Activated CD4-positive, CD25-positive, alpha-beta regulatory T cell (primary cell): ENCODE measurements around the gene USP12.
"Not testable (repeated sequence)": the region's sequence is repeated elsewhere in the genome, so short reads cannot be mapped to it uniquely, and the experiment has no call there.

ENCODE experiments used
- DNase-seq, 4 experiments: peaks; one replicate each; lab custom pipeline; 2025; lab: John Stamatoyannopoulos, UW

The USP12 gene

GRCh38 chr13:27171244-27171826, at the start of gene USP12:
Gene USP12, minus strand, starts transcription at chr13:27171811. Its CDS starts 172 bp downstream, at chr13:27171639.
- DNase-seq: peak in 3 of 4 experiments; percentile 47 to 65 (median 58)

DNA sequence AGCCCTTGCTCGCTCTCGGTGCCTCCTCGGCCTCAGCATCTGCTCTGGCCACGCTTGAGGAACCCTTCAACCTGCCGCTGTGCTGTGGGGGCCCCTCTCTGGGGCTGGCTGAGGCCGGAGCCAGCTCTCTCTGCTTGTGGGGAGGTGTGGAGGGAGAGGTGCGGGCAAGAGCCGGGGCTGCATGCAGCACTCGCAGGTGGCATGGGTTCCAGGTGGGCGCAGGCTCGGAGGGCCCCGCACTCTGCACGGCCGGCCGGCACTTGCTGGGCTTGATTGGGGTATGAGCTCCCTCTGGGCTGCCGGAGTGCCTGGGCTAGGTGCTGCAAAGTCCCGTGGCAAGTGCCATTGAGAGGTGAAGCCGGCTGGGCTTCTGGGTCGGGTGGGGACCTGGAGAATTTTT, 48.0 kb upstream of the USP12 start:
- DNase-seq: no peak

DNA sequence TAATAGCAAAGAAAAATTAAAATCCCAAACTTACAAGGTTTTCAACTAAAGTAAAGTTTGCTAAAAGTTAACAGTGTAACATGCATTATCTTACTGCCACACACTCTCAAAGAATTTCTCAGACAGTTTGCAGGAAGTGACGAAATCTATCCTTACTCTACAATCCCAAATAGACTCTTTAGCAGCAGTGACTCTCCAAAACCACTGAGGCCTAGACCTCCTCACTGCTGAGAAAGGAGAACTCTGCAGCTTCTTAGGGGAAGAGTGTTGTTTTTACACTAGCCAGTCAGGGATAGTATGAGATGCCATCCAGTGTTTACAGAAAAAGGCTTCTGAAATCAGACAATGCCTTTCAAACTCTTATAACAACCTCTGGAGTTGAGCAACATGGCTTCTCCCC, 47.2 kb upstream of the USP12 start:
- DNase-seq: not testable (repeated sequence)

DNA sequence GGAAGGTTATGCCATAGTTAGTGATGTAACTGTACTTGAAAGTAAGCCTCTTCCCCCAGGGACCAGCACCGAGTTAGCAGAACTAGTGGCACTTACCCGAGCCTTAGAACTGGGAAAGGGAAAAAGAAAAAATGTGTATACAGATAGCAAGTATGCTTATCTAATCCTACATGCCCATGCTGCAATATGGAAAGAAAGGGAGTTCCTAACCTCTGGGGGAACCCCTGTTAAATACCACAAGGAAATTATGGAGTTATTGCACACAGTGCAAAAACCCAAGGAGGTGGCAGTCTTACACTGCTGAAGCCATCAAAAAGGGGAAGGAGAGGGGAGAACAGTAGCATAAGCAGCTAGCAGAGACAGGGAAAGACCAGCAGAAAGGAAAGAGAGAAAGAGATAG, 46.2 kb upstream of the USP12 start:
- not testable (repeated sequence) for DNase-seq

- DNase-seq: not testable (repeated sequence)
Measured at GRCh38 chr13:27213386-27213785, 41.8 kb upstream of the USP12 start.

DNA sequence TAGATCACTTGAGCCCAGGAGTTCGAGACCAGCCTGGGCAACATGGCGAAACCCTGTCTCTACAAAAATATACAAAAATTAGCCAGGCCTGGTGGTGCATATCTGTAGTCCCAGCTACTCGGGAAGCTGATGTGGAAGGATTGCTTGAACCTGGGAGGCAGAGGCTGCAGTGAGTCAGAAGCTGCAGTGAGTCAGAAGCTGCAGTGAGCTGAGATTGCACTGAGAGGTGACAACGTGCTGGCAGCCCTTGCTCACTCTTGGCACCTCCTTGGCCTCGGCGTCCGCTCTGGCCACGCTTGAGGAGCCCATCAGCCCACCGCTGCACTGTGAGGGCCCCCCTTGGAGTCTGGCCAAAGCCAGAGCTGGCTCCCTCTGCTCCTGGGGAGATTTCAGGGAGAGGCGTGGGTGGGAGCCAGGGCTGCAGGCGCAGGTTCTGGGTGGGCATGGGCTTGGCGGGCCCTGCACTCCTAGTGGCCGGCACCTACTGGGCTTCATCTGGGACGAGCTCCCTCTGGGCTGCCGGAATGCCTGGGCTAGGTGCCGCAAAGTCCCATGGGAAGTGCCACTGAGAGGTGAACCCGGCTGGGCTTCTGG, 40.3 kb upstream of the USP12 start:
- DNase-seq: no peak

GRCh38 chr13:27211271-27211670, 39.7 kb upstream of the USP12 start:
- no peak for DNase-seq

- no peak for DNase-seq
Measured at GRCh38 chr13:27208514-27208913, 36.9 kb upstream of the USP12 start.

DNA sequence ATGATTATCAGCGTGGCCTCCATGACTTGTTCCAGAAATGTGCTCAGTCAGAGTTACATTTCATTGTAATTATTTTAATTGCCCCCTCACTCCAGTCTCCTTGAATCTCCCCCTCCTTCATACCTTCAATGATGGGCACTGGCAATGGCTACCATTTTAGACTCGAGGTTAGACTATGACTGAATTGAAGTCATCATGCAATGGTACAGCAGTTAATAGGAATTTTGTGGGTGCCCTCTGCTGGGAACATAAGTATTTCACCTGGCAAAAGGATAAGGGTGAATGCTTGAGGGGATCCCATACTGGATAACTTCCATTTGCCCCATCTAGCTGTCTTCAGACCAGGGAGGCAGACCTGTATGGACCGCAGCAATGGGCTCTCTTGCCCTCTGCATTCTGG, 32.2 kb upstream of the USP12 start:
- no peak for DNase-seq

- no peak for DNase-seq
Measured at GRCh38 chr13:27203186-27203585, 31.6 kb upstream of the USP12 start.

- no peak for DNase-seq
Measured at GRCh38 chr13:27201661-27202060, 30.1 kb upstream of the USP12 start.

GRCh38 chr13:27200413-27201070, 28.9 kb upstream of the USP12 start:
- no peak for DNase-seq

GRCh38 chr13:27199696-27200095, 28.1 kb upstream of the USP12 start:
- DNase-seq: no peak

DNA sequence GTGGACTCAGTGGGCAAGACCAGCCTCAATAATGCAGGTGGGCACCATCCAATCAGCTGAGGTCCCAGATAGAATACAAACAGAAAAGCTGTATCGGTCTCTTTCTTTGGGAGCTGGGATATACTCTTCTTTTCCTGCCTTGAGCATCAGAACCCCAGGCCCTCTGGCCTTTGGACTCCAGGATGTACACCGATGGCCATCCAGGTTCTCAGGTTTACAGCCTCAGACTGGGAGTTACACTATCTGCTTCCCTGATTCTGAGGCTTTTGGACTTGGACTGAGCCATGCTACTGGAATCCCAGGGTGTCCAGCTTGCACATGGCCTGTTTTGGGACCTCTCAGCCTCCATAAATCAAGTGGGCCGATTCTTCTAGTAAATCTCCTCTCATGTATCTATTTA, 27.6 kb upstream of the USP12 start:
- DNase-seq: no peak

DNA sequence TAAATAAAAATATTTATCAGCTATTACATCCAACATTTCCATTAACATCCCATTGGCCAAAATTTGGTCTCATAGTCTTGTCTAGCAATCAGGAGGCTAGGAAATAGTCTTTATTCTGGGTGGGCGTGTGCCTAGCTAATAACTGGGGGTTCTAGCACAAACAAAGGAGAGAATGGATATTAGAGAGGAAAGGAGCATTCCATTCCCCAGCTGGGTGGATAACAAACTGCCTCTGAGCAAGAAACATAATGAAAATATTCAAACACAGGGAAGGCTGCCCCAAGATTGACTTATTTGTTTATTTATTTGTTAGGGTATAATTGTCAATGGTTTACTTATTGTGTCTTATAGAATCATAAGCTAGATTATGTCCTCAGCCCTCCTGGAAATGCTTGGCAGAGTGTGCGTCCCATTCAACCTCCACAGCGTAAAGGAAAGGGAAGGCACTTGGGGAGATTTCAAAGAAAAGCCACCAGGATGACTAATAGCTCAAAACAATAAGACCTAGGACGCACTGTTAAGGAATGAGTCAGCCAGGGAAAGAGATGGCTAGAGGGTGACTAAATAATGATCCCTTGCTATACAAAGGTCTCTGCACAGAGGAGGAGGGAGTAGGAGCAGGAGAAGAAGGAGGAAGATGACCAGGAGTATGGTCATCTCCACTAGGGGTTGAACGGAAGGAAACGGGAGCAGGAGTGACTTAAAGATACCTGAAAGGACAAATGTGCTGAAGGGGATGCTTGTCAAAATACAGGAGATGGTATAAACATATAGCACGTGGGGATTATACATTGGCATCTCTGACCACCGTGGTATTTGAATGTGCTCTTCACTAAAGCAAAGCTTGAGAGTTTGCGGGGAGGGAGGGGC, 23.5 kb upstream of the USP12 start:
- no peak for DNase-seq

- DNase-seq: no peak
Measured at GRCh38 chr13:27194209-27194608, 22.6 kb upstream of the USP12 start.

GRCh38 chr13:27193496-27193895, 21.9 kb upstream of the USP12 start:
- no peak for DNase-seq

DNA sequence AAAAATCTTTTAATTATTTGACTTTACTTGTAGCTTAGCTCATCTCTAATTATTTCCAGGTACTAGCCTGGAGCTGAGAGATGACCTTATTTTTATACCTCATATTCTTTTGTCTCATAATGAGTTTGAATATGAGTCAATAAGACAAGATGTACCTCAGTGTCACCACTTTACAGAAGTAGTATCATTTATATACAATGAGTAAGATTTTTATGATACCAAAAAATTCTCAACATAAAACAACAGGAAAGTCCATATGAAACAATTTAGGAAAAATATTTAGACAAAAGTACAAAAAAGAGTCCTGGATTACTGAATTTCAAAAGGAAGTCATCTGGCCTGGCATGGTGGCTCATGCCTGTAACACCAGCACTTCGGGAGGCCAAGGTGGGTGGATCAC, 21.4 kb upstream of the USP12 start:
- DNase-seq: no peak

GRCh38 chr13:27192367-27192766, 20.8 kb upstream of the USP12 start:
- DNase-seq: not testable (repeated sequence)

GRCh38 chr13:27189192-27189591, 17.6 kb upstream of the USP12 start:
- no peak for DNase-seq

DNA sequence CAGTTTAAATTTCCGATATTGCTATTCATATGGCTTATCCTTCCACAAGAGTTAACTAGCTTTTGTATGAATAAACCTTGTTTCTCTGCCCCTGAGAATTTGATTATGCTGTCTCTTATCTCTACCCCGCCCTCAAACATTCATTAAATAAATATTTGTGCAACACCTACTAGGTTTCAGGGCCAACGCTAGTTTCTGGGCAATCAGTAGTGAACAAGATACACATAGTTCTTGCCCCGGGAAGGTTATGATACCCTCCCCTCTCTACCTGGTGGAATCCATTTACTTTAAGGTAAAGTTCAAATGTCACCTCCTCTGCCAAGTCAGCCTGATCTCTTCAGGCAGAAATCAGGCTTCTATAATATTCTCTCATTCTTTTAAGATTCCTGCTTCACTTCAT, 16.6 kb upstream of the USP12 start:
- no peak for DNase-seq

GRCh38 chr13:27186295-27186694, 14.7 kb upstream of the USP12 start:
- no peak for DNase-seq
